HepG2 (cell line): ENCODE results near the gene SLC16A5. TPM values are rescaled to one million over a fixed set of nuclear protein-coding genes. Genes with fewer than 3 reads are reported as not detected.

Experiments
- ASH2L ChIP-seq: fragments of 300-600, 200-600 bp; sonication (generic); IDR thresholded peaks from 2 replicates; pipeline ENCODE4 v1.7.0; 2017; ENCODE audit warnings: low read depth, mild to moderate bottlenecking, moderate library complexity, mixed read lengths, low read length; ENCODE audit not compliant: insufficient read length
- CREB1 ChIP-seq, 2 experiments: fragments of 450-650 bp in 1 of 2; IDR thresholded peaks; 2 replicates each; pipeline ENCODE4 v1.6.1; 2016 to 2017; ENCODE audit warnings: control low read depth in 1 of 2, mild to moderate bottlenecking in 1 of 2, missing compliant biosample characterization in 1 of 2, missing genetic modification characterization in 1 of 2
- EP300 ChIP-seq, 3 experiments: sonication (generic) in 1 of 3; formaldehyde crosslinking in 1 of 3; IDR thresholded peaks; 2 replicates each; pipeline versions ENCODE4 v1.5.1 to v1.6.1; 2011 to 2020; ENCODE audit warnings: low read depth in 2 of 3, low read length in 2 of 3, borderline replicate concordance in 1 of 3, improper control_type of control experiment in 1 of 3, mild to moderate bottlenecking in 1 of 3, missing genetic modification reagents in 1 of 3, moderate library complexity in 1 of 3
- FIP1L1 ChIP-seq: fragments of 200-400 bp; formaldehyde crosslinking; IDR thresholded peaks from 2 replicates; pipeline ENCODE4 v1.6.1; 2018; ENCODE audit warnings: low read depth, mild to moderate bottlenecking, low read length, moderate library complexity, borderline replicate concordance; ENCODE audit not compliant: insufficient read depth
- KLF11 ChIP-seq: IDR thresholded peaks from 2 replicates; pipeline ENCODE4 v1.6.1; 2016; ENCODE audit warnings: missing compliant biosample characterization
- KLF16 ChIP-seq, 2 experiments: sonication (generic) in 1 of 2; formaldehyde crosslinking in 1 of 2; IDR thresholded peaks; 2 replicates each; pipeline versions ENCODE4 v1.6.1 to v1.8.0; 2016 to 2023; ENCODE audit warnings: missing genetic modification reagents in 2 of 2, missing compliant biosample characterization in 1 of 2
- KLF6 ChIP-seq: IDR thresholded peaks from 2 replicates; pipeline ENCODE4 v1.8.0; 2016; ENCODE audit warnings: missing biosample characterization, missing genetic modification reagents
- MBD4 ChIP-seq: IDR thresholded peaks from 2 replicates; pipeline ENCODE4 v1.6.1; 2012; ENCODE audit warnings: low read length, inconsistent platforms, borderline replicate concordance
- MED1 ChIP-seq: sonication (generic); formaldehyde crosslinking; IDR thresholded peaks from 2 replicates; pipeline ENCODE4 v1.4.0; 2020; ENCODE audit warnings: missing genetic modification reagents
- MEF2D ChIP-seq: sonication (generic); formaldehyde crosslinking; IDR thresholded peaks from 2 replicates; pipeline ENCODE4 v1.5.1; 2020; ENCODE audit warnings: mild to moderate bottlenecking, missing genetic modification reagents
- NR2C2 ChIP-seq: sonication (generic); formaldehyde crosslinking; IDR thresholded peaks from 2 replicates; pipeline ENCODE4 v1.4.0; 2020; ENCODE audit warnings: missing genetic modification reagents, mild to moderate bottlenecking, moderate library complexity, borderline replicate concordance
- RARA ChIP-seq: IDR thresholded peaks from 2 replicates; pipeline ENCODE4 v1.6.1; 2016; ENCODE audit warnings: missing genetic modification reagents, missing compliant biosample characterization
- U2AF1 ChIP-seq: fragments of 200-400 bp; formaldehyde crosslinking; optimal IDR thresholded peaks from 2 replicates; pipeline ENCODE3; 2017; ENCODE audit warnings: mild to moderate bottlenecking, low read depth, low read length
- ZFY ChIP-seq: sonication (generic); formaldehyde crosslinking; IDR thresholded peaks from 2 replicates; pipeline ENCODE4 v1.4.0; 2020; ENCODE audit warnings: missing genetic modification reagents
- ZNF547 ChIP-seq: sonication (generic); formaldehyde crosslinking; IDR thresholded peaks from 2 replicates; pipeline ENCODE4 v1.5.1; 2020; ENCODE audit warnings: mild to moderate bottlenecking, missing genetic modification reagents
- ZNF780A ChIP-seq: sonication (generic); formaldehyde crosslinking; IDR thresholded peaks from 2 replicates; pipeline ENCODE4 v1.8.0; 2022; ENCODE audit warnings: mild to moderate bottlenecking, missing genetic modification reagents, moderate library complexity
- polyA plus RNA-seq, 8 experiments: library from polyadenylated mRNA; depleted of rRNA in 3 of 8; stranded (reverse) in 7 of 8; unstranded in 1 of 8; fragments of >200 nt; fragmentation: Illumina TruSeq in 4 of 8; extraction: Trizol in 4 of 8; gene quantifications; 2 replicates each; pipeline versions ENCODE4 v1.2.1 to v1.2.3, GENCODE V29; 2011 to 2016; ENCODE audit warnings: low read depth in 4 of 8, missing spikeins in 1 of 8, mixed read lengths in 1 of 8; ENCODE audit not compliant: insufficient read depth in 1 of 8
- total RNA-seq, 5 experiments: library from RNA; depleted of rRNA; stranded (reverse); fragments of >200 nt; fragmentation: Illumina TruSeq; extraction: Trizol; gene quantifications; 2 replicates each; pipeline ENCODE4 v1.2.3, GENCODE V29; 2016; ENCODE audit warnings: low read depth in 1 of 5
- TF ChIP-seq, protein P1 (sequence below): IDR thresholded peaks from 2 replicates; pipeline ENCODE4 v1.6.1; 2016; ENCODE audit warnings: low read depth, control low read depth
- TF ChIP-seq, protein P2 (sequence below): IDR thresholded peaks from 2 replicates; pipeline ENCODE4 v1.6.1; 2016; ENCODE audit warnings: mild to moderate bottlenecking
- TF ChIP-seq, protein P3 (sequence below): sonication (generic); formaldehyde crosslinking; IDR thresholded peaks from 2 replicates; pipeline ENCODE4 v1.5.0; 2020; ENCODE audit warnings: missing genetic modification reagents, mild to moderate bottlenecking, borderline replicate concordance
- TF ChIP-seq, protein P4 (sequence below), 2 experiments: sonication (generic) in 1 of 2; formaldehyde crosslinking in 1 of 2; IDR thresholded peaks; 2 replicates each; pipeline versions ENCODE4 v1.5.1 to v1.6.1; 2011 to 2020; ENCODE audit warnings: borderline replicate concordance in 1 of 2, low read depth in 1 of 2, low read length in 1 of 2, mild to moderate bottlenecking in 1 of 2, missing genetic modification reagents in 1 of 2, moderate library complexity in 1 of 2

The SLC16A5 gene
- total and polyA plus RNA-seq, 2 of the 13 experiments (the other 11 are each of a cell fraction or from before 2014, with no cell fraction given), result 0.69 to 5.6 TPM

DNA sequence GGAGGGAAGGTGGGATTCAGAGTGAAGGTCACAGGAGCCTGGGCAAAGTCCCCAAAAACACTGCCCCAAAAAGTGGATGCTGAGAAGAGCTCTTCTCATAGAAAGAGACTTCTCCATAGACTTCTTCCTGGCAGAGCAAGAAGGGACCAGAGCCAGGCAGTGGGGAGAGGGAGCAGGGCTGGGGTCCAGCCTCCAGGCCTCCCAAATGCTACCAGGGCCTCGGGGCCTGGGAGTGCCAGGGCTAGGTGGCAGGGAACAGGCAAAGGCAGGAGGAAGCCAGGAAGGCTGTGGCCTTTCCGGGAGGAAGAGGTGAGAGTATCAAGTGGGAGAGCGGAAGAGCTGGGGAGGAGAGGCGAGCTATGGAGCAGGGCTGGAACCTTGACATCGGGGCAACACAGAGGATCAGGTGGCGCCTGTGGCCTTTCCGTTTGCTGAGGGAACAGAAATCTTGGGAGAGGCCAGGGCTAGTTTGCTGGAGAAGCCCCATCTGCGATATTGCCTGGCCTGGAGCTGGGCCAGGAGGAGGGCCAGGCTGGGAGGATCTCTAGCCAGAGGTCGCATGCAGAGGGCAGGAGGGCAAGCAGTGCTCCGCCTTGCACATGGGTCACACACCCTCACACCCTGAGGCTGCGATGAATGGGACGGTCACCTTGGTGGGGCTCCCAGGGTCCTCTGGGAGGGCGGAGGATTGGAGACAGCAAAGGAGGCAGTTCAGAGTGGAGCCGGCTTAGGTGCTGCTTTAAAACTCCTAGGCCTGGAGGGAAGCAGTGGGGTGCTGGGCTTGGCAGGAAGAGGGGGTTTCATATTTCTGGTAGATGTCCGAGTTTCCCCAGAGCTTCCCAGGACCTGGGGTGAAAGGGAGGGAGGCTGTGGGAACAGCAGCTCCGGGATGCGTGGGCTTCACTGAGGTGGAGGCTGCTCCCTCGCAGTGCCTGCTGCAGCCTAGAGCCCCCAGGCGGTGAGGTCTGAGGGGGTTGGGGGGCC is 3.4 kb downstream of the SLC16A5 start (continued):
- TF ChIP-seq KLF16 (CRISPR knock-in tag; IDR thresholded peaks at IDR 0.05) (0 out of 4 replicates have a peak, but pooled peaks of 1 of the 2 experiments have one; percentile 53), U2AF1 (peak; percentile 75), MBD4 (no peak), FIP1L1 (no peak), MEF2D (CRISPR knock-in tag) (0 out of 2 replicates have a peak, but pooled peaks have one; percentile 59), KLF6 (CRISPR knock-in tag) (0 out of 2 replicates have a peak, but pooled peaks have one; percentile 44), RARA (CRISPR knock-in tag) (peak; percentile 89), ZNF780A (no peak), MED1 (CRISPR knock-in tag) (0 out of 2 replicates have a peak, but pooled peaks have one; percentile 36), EP300 (IDR thresholded peaks at IDR 0.05; ENCODE audit: low read depth in 2 of 2, low read length in 2 of 2) (peak in 1 of 2 experiments; percentile 76; a peak in 1 of 4 replicates), EP300 (CRISPR knock-in tag; IDR thresholded peaks at IDR 0.05; ENCODE audit: borderline replicate concordance) (peak; percentile 40; the same call in 1 of the 2 replicates), ZNF547 (CRISPR knock-in tag) (peak; percentile 77; the same call in 1 of the 2 replicates), CREB1 (IDR thresholded peaks at IDR 0.05) (no peak), CREB1 (CRISPR knock-in tag; IDR thresholded peaks at IDR 0.05) (no peak), NR2C2 (peak; percentile 81; the same call in 1 of the 2 replicates), ZFY (CRISPR knock-in tag) (peak; percentile 53; the same call in 1 of the 2 replicates), KLF11 (CRISPR knock-in tag) (peak; percentile 39; the same call in 1 of the 2 replicates), ASH2L (no peak)
- TF ChIP-seq, protein P1, sequence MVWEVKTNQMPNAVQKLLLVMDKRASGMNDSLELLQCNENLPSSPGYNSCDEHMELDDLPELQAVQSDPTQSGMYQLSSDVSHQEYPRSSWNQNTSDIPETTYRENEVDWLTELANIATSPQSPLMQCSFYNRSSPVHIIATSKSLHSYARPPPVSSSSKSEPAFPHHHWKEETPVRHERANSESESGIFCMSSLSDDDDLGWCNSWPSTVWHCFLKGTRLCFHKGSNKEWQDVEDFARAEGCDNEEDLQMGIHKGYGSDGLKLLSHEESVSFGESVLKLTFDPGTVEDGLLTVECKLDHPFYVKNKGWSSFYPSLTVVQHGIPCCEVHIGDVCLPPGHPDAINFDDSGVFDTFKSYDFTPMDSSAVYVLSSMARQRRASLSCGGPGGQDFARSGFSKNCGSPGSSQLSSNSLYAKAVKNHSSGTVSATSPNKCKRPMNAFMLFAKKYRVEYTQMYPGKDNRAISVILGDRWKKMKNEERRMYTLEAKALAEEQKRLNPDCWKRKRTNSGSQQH, result 0 out of 2 replicates have a peak, but pooled peaks have one; percentile 20
- TF ChIP-seq, protein P2, sequence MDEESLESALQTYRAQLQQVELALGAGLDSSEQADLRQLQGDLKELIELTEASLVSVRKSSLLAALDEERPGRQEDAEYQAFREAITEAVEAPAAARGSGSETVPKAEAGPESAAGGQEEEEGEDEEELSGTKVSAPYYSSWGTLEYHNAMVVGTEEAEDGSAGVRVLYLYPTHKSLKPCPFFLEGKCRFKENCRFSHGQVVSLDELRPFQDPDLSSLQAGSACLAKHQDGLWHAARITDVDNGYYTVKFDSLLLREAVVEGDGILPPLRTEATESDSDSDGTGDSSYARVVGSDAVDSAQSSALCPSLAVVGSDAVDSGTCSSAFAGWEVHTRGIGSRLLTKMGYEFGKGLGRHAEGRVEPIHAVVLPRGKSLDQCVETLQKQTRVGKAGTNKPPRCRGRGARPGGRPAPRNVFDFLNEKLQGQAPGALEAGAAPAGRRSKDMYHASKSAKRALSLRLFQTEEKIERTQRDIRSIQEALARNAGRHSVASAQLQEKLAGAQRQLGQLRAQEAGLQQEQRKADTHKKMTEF (CRISPR knock-in tag), result peak; percentile 64; the same call in 1 of the 2 replicates
- TF ChIP-seq, protein P3, sequence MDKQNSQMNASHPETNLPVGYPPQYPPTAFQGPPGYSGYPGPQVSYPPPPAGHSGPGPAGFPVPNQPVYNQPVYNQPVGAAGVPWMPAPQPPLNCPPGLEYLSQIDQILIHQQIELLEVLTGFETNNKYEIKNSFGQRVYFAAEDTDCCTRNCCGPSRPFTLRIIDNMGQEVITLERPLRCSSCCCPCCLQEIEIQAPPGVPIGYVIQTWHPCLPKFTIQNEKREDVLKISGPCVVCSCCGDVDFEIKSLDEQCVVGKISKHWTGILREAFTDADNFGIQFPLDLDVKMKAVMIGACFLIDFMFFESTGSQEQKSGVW (CRISPR knock-in tag), result no peak
- TF ChIP-seq, protein P4, sequence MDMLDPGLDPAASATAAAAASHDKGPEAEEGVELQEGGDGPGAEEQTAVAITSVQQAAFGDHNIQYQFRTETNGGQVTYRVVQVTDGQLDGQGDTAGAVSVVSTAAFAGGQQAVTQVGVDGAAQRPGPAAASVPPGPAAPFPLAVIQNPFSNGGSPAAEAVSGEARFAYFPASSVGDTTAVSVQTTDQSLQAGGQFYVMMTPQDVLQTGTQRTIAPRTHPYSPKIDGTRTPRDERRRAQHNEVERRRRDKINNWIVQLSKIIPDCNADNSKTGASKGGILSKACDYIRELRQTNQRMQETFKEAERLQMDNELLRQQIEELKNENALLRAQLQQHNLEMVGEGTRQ (IDR thresholded peaks at IDR 0.05; ENCODE audit: low read depth, low read length), result no peak
- TF ChIP-seq, protein P4 (CRISPR knock-in tag; IDR thresholded peaks at IDR 0.05; ENCODE audit: borderline replicate concordance), result no peak
